ENCODE results near the gene ABCF3. TPM values are rescaled to one million over a fixed set of nuclear protein-coding genes. Genes with fewer than 3 reads are reported as not detected.

Gene ABCF3
- total and polyA plus RNA-seq, 2 of the 13 experiments (the other 11 are each of a cell fraction or from before 2014, with no cell fraction given): 38.8 to 46.5 TPM

- TF ChIP-seq AKNA (CRISPR knock-in tag; IDR thresholded peaks at IDR 0.05; ENCODE audit: borderline replicate concordance) (0 out of 2 replicates have a peak, but pooled peaks have one; percentile 61), ZBTB43 (CRISPR knock-in tag; conservative IDR thresholded peaks at IDR 0.05) (peak; percentile 53; the same call in 1 of the 2 replicates), ZSCAN12 (CRISPR knock-in tag; IDR thresholded peaks at IDR 0.05) (peak; percentile 62; the same call in 1 of the 2 replicates), ZNF232 (CRISPR knock-in tag; IDR thresholded peaks at IDR 0.05; ENCODE audit: borderline replicate concordance) (peak; percentile 38; the same call in 1 of the 2 replicates), SAP130 (CRISPR knock-in tag; IDR thresholded peaks at IDR 0.05; ENCODE audit: low read depth) (peak; percentile 56; the same call in 1 of the 2 replicates), TSC22D2 (CRISPR knock-in tag; IDR thresholded peaks at IDR 0.05; ENCODE audit: borderline replicate concordance) (peak; percentile 57; the same call in 1 of the 2 replicates), ZBTB4 (CRISPR knock-in tag; IDR thresholded peaks at IDR 0.05; ENCODE audit: borderline replicate concordance) (no peak), SIN3A (IDR thresholded peaks at IDR 0.05; ENCODE audit: borderline replicate concordance, low read depth, low read length) (0 out of 2 replicates have a peak, but pooled peaks have one; percentile 45), ZBTB8A (CRISPR knock-in tag; IDR thresholded peaks at IDR 0.05; ENCODE audit: borderline replicate concordance, low read depth) (no peak), ZNF503 (CRISPR knock-in tag; IDR thresholded peaks at IDR 0.05) (no peak), ZNF143 (CRISPR knock-in tag; IDR thresholded peaks at IDR 0.05) (no peak), MIER2 (CRISPR knock-in tag; IDR thresholded peaks at IDR 0.05) (peak; percentile 96), NR1H2 (CRISPR knock-in tag; IDR thresholded peaks at IDR 0.05; ENCODE audit: borderline replicate concordance, low read depth) (no peak), PHF8 (CRISPR knock-in tag; IDR thresholded peaks at IDR 0.05) (no peak)
Measured at GRCh38 chr3:184240384-184241140, 54.6 kb downstream of the ABCF3 start (continued).

Data from HepG2 (cell line).